Thoracic aorta (tissue), 2 donors: ENCODE measurements around the gene SYNDIG1. TPM values are rescaled to one million over a fixed set of nuclear protein-coding genes. Genes with fewer than 3 reads are reported as not detected.

Experiments
- ATAC-seq: fragments of 150-250 bp; one replicate; pipeline ENCODE4 v1.8.0; 2017; ENCODE audit warnings: low read depth; ENCODE audit not compliant: insufficient number of reproducible peaks, low FRiP score
- DNase-seq: peaks from one replicate; pipeline ENCODE4 v3.0.0-alpha.2; 2020; ENCODE audit warnings: low spot score
- H3K27ac ChIP-seq, 2 donors: fragments of 200-600 bp; sonication (generic); 1 replicate in 1 of 2; 2 replicates in 1 of 2; pipeline ENCODE4 v1.5.1; 2016; ENCODE audit warnings: mild to moderate bottlenecking in 2 of 2, moderate library complexity in 2 of 2
- H3K27me3 ChIP-seq: fragments of 200-600 bp; sonication (generic); replicated peaks from 2 replicates; pipeline ENCODE4 v1.6.0; 2016; ENCODE audit warnings: mild to moderate bottlenecking; ENCODE audit not compliant: insufficient read depth
- H3K36me3 ChIP-seq: fragments of 200-600 bp; sonication (generic); one replicate; pipeline ENCODE4 v1.5.1; 2016
- H3K4me1 ChIP-seq, 2 donors: fragments of 200-600 bp; sonication (generic); 1 replicate in 1 of 2; 2 replicates in 1 of 2; pipeline versions ENCODE4 v1.5.1 to v1.6.0; 2016; ENCODE audit warnings: low read depth in 2 of 2, mild to moderate bottlenecking in 1 of 2; ENCODE audit not compliant: control insufficient read depth in 1 of 2
- H3K4me3 ChIP-seq: fragments of 200-600 bp; sonication (generic); 2 replicates; pipeline ENCODE4 v1.5.1; 2016; ENCODE audit warnings: mild to moderate bottlenecking
- H3K9me3 ChIP-seq: fragments of 200-600 bp; sonication (generic); 2 replicates; pipeline ENCODE4 v1.5.1; 2016
- total RNA-seq, 2 donors: library from RNA; depleted of rRNA; stranded (reverse); fragments of >200 nt; gene quantifications; one replicate each; pipeline versions ENCODE4 v1.1.0 to v1.2.3, GENCODE V29; 2016
- TF ChIP-seq, protein P1 (sequence below): fragments of 200-600 bp; sonication (generic); IDR thresholded peaks from one replicate; pipeline ENCODE4 v1.5.1; 2019; ENCODE audit warnings: antibody characterized with exemption

The SYNDIG1 gene
- total RNA-seq, 2 donors from 2014 or later, result 1.8 to 5.4 TPM

DNA sequence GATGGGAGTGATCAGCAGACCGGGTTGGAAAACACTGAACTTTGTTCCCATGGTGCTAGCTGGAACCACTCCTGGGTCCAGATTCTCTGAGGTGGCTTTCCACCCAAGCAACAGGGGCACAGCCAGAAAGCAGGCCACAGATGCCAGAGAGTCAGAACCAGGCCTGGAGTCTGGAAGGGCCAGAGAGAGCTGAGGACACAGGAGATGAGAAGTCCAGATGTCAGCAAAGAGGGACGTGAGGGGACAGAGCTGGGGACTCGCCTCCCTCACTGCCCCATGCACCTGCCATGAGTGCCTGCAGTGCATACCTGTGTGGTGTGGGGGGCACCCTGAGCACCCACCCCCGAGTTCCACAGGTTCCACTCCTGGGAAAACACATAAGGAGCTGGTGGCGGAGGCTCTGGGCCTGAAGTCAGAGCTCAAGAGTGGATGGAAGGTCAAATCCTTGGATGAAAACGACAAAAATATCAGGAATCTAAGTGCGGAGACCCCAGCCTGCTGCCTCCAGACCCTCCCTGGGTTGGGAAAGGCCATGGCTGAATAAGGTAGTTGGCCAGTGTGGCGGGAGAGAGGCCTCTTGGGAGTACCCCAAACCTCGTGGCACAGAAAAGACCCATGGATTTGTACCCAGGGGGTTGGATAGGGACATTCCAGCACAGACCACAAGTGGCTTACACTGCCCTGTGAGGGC is 224.2 kb downstream of the SYNDIG1 start:
- Histone ChIP-seq H3K27me3 (no peaks in the 10 kb centered on the region), H3K9me3 (no peaks in the 10 kb centered on the region), H3K4me1 (peaks cover 0 to 22% of the 10 kb centered on the region in 2 donors), H3K36me3 (no peaks in the 10 kb centered on the region), H3K4me3 (no peak overlapping the region), H3K27ac (no peak overlapping the region)
- DNase-seq (no peak), ATAC-seq (no peak)
- TF ChIP-seq, protein P1, sequence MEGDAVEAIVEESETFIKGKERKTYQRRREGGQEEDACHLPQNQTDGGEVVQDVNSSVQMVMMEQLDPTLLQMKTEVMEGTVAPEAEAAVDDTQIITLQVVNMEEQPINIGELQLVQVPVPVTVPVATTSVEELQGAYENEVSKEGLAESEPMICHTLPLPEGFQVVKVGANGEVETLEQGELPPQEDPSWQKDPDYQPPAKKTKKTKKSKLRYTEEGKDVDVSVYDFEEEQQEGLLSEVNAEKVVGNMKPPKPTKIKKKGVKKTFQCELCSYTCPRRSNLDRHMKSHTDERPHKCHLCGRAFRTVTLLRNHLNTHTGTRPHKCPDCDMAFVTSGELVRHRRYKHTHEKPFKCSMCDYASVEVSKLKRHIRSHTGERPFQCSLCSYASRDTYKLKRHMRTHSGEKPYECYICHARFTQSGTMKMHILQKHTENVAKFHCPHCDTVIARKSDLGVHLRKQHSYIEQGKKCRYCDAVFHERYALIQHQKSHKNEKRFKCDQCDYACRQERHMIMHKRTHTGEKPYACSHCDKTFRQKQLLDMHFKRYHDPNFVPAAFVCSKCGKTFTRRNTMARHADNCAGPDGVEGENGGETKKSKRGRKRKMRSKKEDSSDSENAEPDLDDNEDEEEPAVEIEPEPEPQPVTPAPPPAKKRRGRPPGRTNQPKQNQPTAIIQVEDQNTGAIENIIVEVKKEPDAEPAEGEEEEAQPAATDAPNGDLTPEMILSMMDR, result no peak

DNA sequence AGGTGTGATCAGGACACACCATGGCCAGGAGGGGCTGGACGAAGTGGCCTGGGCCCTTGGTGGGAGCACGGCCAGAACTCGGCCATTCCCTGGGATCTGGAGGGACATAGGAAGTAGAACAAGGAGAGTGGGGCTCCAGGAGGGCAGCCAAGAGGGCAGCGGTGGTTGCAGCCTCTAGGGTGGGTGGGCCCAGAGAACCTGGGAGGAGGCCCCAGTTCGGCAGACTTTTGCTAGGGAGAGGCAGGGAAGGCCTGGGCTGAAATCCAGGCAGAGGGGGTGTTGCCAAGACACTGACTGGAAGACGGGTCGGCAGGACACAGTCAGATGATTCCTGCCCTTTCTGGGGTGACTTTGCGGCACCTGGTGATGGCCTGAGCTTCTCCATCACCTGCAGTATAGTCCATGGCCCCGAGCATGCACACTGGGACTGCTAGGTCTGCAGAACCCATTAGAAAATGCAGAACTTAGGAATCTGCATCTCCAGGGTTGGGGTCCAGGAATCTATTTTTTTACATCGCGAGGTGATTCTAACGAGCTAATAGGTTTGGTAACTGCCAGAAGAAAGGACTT is 224.8 kb downstream of the SYNDIG1 start:
- Histone ChIP-seq H3K36me3 (no peaks in the 10 kb centered on the region), H3K4me1 (peaks cover 0 to 22% of the 10 kb centered on the region in 2 donors), H3K27me3 (no peaks in the 10 kb centered on the region), H3K9me3 (no peaks in the 10 kb centered on the region), H3K4me3 (no peak overlapping the region), H3K27ac (no peak overlapping the region)
- TF ChIP-seq, protein P1, result no peak
- no peak for ATAC-seq
- no peak for DNase-seq

- ATAC-seq (no peak), DNase-seq (no peak)
- H3K9me3 ChIP-seq, result no peaks in the 10 kb centered on the region
These were observed 225.5 kb downstream of the SYNDIG1 start for GRCh38 chr20:24694727-24695528.

DNA sequence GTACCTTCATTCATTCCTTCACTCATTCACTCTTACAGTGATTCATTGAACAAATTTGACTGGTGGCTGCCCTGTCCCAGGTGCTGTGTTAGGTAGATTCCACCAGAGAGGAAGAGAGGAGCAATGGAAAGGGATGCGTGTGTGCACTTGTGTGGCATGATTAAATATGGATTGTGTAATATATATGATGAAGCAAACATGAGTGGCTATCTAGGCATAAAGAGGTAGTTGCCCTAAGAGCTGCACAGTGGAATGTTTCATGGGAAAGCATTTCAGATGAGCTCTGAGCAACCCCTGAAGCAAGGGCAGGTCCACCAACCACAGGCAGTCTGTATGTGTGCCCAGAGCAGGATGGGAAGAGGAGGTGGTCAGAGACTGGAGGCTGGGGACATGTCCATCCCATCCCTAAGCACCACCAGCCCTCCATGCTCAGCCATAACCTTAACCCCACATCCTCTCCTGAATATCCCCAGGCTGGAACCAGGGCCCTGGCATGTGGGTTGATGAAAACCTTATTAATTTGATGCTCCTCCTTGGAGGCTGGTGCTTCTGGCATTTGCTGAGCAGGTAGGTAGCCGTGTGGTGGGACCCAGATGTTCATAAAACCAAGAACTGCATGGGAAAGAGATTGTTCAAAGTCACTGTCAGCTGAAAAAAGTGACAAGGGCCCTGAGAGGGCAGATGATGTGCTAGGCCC is 226.2 kb downstream of the SYNDIG1 start:
- DNase-seq, result no peak
- H3K4me1 ChIP-seq, result peaks cover 0 to 22% of the 10 kb centered on the region in 2 donors
- H3K9me3 ChIP-seq, result no peaks in the 10 kb centered on the region
- TF ChIP-seq, protein P1, result no peak
- H3K27ac ChIP-seq, result no peak overlapping the region
- no peak for ATAC-seq
- no peaks in the 10 kb centered on the region for H3K27me3 ChIP-seq
- no peaks in the 10 kb centered on the region for H3K36me3 ChIP-seq
- no peak overlapping the region for H3K4me3 ChIP-seq

More at GRCh38 chr20:24694727-24695528, 225.5 kb downstream of the SYNDIG1 start:
- Histone ChIP-seq H3K4me3 (no peak overlapping the region), H3K27ac (no peak overlapping the region), H3K4me1 (peaks cover 0 to 22% of the 10 kb centered on the region in 2 donors), H3K36me3 (no peaks in the 10 kb centered on the region), H3K27me3 (no peaks in the 10 kb centered on the region)
- TF ChIP-seq, protein P1, result no peak

DNA sequence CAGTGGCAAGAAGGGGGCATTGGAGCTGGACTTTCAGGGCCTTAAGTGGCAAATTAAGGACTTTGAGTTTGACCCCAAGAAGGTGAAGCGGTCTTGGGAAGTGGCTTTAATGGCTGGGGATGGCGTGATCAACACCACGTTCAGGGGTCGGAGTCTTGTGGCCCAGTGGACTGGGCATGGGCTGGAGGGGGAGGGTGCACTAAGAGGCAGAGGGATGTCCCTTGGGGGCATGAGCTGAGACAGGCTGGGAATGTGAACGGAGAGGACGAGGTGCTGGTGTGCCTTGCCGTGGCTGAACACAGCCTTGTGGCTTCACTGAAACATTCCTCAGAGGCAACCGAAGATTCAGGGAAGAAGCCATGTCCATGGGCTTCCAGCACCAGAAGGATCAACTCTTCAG is 227.0 kb downstream of the SYNDIG1 start:
- Histone ChIP-seq H3K4me3 (no peak overlapping the region), H3K27ac (no peak overlapping the region), H3K27me3 (no peaks in the 10 kb centered on the region), H3K36me3 (no peaks in the 10 kb centered on the region), H3K9me3 (no peaks in the 10 kb centered on the region), H3K4me1 (peaks cover 0 to 22% of the 10 kb centered on the region in 2 donors)
- no peak for ATAC-seq
- DNase-seq, result no peak
- TF ChIP-seq, protein P1, result no peak
